HL-60/S4 (cell line): ENCODE results near the gene SYN1.
"Not testable (repeated sequence)": the region's sequence is repeated elsewhere in the genome, so short reads cannot be mapped to it uniquely, and the experiment has no call there.

Source experiments
- in situ Hi-C: fragments of 300-500 bp; cut with MboI; formaldehyde crosslinking; loops from 2 replicates; pipeline ENCODE4 v1.14.3; 2022; ENCODE audit warnings: low sequenced_read_pairs

SYN1 gene

DNA sequence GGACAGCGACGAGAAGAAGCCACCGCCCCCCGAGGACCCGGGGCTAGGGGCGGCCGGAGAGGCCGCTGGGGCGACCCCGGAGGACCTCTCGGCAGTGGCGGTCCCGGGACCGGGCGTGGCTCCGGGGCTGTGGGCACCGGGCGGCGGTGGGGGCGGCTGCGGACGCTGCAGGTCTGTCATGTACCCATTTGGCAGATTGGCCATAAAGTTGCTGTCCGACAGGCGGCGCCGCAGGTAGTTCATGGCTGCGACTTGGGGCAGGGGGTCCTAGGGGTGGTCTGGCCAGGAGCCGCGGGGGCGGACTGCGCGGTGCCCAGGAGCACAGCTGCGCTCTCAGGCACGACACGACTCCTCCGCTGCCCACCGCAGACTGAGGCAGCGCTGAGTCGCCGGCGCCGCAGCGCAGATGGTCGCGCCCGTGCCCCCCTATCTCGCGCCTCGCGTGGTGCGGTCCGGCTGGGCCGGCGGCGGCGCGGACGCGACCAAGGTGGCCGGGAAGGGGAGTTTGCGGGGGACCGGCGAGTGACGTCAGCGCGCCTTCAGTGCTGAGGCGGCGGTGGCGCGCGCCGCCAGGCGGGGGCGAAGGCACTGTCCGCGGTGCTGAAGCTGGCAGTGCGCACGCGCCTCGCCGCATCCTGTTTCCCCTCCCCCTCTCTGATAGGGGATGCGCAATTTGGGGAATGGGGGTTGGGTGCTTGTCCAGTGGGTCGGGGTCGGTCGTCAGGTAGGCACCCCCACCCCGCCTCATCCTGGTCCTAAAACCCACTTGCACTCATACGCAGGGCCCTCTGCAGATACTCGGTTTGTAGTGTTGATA is at the start of gene SYN1:
TSS of gene SYN1 (minus strand) at position 372 of the 817 bp plus-strand sequence. CDS start at position 243, 129 bp downstream.
- in situ Hi-C loops, result no loop called here

DNA sequence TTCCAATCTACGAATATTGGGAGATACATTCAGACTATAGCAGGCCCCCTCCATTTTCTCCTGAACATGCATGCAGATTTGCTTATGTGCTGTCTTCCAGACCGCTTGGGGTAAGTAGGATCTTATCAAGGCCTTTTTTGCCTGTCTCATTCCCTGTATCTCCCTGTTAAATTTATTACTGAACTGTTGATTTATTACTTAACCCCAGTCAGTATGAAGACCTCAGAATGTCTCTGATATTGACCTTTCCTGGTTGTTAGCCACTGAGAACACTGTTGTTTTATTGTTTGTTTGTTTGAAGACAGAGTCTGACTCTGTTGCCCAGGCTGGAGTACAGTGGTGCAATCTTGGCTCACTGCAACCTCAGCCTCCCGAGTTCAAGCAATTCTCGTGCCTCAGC is 46.1 kb upstream of the SYN1 start:
- in situ Hi-C loops, result not testable (repeated sequence)

DNA sequence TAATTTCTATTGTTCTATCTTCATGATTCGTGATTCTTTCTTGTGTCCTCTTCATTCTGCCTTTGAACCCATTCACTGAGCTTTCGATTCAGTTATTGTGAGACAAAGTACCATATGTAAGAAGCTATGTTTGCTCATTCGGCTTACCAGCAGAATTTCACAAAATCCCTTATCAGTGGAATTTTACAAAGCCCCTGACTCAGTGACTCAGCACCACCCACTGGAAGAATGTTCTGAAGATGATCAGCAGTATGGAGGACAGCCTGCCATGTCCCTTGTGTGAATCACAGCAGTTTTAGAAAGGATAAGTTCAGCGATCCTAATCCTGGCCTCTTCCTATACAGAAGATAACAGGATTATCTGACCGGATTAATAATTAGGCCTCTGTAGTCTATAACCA is 45.1 kb upstream of the SYN1 start:
- in situ Hi-C loops, result no loop called here

DNA sequence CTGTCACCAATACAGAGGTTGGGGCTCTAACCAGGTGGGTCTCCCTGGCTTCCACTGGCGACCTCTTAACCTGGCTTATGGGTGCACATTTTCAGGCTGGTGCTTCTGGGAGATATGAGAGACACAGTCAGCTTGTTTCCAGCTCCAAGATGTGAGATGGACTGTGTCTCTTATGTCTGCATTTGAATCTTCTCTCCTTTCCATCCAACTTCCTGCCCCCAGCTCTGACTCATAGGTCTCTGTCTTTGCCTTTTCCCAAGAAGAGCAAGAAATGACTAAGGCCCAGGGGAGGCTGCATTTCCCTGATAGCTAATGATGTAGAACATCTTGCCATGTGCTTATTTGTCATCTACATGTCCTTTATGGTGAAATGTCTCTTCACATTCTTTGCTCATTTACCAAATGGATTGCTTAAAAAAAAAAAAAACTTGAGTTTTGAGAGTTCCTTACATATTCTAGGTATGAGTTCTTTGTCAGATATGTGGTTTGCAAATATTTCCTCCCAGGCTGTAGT is 42.5 kb upstream of the SYN1 start:
- in situ Hi-C loops, result no loop called here

DNA sequence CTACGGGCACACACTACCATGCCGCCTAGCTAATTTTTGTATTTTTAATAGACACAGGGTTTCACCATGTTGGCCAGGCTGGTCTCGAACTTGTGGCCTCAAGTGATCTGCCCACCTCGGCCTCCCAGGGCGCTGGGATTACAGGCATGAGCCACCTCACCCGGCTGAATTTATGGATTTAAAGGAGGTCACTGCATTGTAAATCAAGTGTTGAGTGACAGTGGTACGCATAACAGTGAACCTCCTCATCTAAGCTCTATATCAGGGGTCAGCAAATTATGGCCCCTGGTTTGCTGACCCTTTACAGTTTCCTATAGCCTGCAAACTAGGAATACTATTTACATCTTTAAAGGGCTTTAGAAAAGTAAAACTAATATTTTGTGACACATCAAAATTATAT is 41.9 kb upstream of the SYN1 start:
- in situ Hi-C loops, result no loop called here

DNA sequence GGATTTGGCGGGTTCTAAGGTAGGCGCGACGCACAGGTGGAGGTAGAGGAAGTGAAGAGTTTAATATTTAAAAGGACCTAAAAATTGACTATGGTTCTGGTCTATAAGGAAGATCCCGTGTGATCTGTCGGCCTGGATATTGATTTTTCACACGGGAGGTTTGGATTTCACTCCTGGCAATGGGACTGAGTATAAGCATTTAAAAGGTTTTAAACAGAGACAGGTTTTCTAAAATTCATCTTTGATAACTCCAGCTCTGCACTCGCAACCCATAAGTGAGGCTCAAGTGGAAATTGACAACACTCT is 39.7 kb upstream of the SYN1 start:
- in situ Hi-C loops, result no loop called here

DNA sequence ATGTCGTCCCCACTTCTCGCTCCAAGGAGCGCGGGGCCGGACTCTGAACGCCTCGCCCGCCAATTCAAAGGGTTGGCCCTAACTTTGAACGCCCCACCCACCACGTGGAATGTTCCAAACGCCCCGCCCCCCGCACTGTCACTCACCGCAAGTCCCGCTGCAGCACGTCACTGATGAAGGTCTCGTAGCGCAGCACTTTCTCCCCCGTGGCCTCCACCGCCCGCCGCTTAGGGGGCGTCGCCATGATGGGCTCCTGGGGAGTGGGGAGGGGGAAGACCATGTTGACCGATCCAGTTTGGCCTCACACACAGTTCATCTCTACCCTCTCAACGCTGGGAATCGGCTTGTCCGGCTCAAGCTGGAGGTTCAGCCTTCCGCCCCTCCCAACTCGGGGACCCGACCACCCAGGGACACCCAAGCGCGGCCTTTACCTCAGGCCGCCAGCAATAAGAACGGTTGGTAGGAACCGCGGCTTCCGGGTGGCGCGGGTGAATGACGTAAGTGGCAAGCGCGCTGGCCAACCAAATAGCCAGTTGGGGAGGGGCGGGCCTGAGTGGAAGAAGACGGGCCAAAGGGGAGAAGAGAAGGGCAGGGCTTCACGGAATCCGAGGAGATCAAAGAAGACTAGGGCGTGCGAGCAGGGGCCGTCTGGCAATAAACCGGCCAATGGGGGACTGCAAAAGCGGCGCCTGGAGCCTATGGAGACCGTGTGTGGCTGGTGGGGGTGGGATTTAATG is 39.2 kb upstream of the SYN1 start, which contains the start of gene UXT:
TSS of gene UXT (minus strand) at position 497 of the 737 bp plus-strand sequence. CDS start at position 244, 253 bp downstream.
- in situ Hi-C loops, result no loop called here

DNA sequence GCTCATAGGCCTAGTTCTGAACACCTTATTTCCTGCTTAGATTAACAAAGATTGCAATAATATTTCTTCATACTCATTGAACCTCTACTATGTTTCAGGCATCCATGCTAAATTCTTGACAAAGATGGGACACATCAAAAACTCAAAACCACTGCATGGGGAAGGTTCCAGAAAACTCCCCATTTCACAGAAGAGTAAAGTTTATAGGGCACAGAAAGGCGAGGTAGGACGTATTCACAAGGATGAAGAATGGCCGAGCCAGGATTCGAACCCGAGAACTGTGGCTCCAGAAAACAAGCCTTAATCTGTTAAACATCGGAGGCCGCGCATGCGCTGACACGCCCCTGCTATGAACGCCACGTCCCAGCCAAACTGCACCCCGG is 38.6 kb upstream of the SYN1 start:
- in situ Hi-C loops, result no loop called here

DNA sequence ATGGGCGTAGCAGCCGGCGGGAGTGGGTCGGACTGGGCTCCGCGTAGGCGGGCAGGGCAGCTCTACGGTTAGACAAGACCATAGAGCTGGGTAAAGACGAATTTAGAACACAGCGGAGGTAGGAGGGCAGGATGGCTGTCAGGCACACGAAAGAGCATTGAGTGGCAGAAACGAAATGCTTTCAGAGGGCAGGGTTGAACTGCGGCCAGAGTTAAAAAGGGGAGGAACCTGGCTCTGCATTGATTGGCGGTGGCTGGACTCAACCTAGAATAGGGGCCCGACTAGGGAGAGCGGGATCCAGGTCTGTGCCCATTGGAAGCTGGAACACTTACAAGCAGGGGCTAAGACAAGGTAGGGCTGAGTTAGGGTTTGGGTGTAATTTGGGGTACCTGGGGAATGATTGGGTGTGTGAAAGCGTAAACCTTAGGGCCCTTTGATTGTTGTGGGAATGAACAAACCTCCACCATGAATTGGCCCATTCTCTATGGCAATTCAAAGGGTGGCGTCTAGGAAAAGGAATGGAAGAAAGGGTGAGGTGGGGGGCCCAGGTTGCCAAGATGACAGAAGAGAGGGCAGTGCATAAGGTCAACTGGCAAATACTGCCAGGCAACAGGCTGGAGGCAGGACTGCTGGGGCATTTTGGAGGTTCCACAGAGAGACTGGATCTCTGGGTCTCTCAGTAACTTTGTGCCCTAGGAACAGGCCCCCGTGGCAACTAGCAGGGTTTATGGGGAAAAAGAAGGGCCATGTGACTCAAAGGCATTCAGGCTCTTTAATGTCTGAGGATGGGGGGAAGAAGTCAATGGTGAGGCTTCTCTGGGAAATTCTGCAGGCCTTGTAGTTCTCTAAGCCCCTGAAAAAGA is 31.6 kb upstream of the SYN1 start:
- in situ Hi-C loops, result no loop called here

DNA sequence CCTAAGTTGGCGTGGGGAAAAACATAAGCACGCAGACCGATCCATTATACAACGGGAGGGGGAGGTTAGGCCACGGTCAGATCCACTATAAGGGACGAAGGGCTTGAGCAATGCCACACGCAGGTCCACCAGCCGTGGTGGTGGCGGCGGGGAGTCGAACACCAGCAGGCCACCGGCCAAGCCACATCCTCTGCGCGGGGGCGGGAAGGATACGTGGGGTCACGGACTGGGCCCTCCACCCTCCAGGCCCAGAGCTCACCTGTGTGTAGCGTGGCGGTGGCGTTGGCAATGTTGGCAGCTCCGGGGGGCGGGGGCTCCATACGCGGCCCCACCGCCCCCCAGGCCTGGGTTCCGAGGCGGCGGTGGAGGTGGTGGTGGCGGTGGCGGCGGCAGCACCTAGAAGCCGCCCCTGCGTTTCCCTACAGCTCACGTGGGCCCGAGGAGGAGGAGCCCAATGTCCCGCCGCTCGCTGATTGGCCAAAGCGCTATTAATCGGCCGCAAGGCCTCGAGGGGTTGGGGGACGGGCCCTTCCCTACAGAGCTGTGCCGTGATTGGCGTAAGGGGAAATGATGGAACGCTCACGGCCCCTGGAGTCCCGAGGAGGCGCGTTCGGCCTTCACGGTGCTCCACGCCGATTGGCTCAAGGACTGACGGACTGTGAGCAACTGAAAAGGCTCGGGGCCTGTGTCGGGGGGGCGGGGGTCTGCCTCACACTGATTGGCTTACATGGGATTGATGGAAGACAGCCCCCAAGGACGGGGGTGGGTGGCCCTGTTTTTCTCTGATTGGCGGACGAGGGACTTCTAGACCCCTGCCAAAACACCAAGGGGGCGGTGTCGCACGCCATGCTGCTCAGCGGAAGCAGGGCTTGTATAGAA is 30.7 kb upstream of the SYN1 start, which contains the start of gene ELK1:
TSS of gene ELK1 (minus strand) at position 400 of the 879 bp plus-strand sequence. CDS start 9,122 bp downstream, outside the sequence.
- in situ Hi-C loops, result no loop called here

DNA sequence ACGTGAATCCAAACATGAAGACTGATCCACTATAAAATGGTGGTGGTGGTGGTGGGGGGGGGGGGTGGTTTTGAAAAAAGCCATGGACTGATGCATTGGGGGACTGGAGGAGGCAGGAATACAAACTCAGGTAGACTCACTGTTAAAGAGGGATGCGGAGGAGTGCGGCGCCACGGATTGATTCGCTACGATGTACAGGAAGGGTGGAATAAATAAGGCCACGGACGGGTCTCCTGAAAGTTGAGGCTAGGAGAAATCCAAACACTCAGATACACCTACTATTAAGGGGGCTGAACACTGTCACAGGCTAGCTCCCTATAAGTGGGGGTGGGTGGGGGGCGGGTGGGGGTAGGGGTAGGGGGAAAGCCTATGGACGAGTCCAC is 30.1 kb upstream of the SYN1 start:
- in situ Hi-C loops, result loop anchor here (10.0 kb wide), 1 partner anchor 85 kb away; the partner anchor contains the start of gene ARAF

DNA sequence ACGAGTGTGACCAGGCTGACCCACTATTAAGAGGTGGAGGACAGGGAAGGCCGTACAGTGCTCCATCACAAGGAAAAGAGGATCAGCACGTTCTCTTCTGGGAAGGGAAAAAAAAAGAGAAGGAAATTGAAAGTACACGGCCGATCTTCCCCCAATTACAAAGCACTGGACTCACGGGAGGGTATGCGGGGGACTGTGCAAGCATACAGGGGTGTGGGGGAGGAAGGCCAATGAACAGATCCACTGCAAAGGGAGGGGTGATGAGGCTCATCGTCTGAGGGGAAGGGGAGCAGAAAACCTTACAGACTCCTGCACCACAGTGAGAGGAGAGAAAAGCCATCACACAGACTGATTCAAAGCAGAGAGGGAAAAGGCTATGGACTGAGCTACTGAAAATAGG is 29.6 kb upstream of the SYN1 start:
- in situ Hi-C loops, result loop anchor here (10.0 kb wide), 1 partner anchor 84 kb away; the partner anchor contains the start of gene ARAF

DNA sequence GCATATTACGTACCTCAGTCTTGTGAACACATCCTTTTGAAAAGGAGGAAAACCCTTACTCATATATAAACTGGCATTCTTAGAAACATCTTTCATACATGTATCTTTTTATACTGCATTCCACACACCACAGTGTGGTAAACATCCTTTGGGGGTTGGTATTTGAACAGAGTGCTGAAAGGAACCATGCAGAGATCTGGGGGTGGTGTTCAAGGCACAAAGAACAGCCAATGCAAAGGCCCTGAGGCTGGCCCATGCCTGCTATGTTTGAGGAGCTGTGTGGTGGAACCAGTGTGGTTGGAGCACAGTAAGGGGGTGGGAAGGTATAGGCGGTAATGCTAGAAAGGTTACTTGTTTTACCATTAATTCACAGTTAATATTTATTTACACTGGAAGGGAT is 28.7 kb upstream of the SYN1 start:
- in situ Hi-C loops, result loop anchor here (10.0 kb wide), 1 partner anchor 84 kb away; the partner anchor contains the start of gene ARAF

DNA sequence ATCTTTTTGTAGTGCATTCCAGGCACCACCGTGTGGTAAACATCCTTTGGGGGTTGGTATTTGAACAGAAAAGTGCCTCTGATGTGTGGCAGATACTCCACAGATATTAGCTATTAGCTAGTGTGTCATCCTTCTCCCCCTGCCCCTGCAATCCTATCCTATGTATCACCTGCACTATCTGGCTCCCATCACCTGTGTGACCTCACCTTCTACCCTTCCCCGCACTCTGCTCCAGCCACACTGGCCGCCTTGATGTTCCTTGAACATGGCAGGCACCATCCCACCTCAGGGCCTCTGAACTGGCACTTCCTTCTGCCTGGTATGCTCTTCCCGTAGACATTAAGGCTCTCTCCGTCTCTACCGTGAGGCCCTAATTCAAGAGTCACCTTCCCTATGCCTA is 27.0 kb upstream of the SYN1 start:
- in situ Hi-C loops, result loop anchor here (10.0 kb wide), 1 partner anchor 82 kb away; the partner anchor contains the start of gene ARAF

DNA sequence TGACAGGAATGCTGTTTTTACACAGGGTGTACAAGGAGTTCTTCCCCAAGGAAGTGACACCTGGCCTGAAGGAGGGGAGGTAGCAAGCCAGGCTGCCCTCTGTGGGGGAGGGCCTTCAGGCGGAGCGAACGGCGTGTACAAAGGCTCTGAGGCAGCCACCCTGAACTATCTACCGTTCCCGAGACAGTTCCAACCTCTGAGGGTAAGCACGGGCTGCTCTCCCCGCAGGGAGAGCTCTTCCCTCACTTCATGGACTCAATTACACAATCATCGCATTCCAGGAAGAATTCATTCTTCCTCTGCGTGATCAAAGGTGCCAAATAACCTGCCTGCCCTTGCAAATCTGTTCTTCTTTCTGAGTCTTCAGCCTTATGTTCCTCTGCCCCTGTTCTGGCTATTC is 25.9 kb upstream of the SYN1 start:
- in situ Hi-C loops, result loop anchor here (10.0 kb wide), 1 partner anchor 81 kb away; the partner anchor contains the start of gene ARAF

DNA sequence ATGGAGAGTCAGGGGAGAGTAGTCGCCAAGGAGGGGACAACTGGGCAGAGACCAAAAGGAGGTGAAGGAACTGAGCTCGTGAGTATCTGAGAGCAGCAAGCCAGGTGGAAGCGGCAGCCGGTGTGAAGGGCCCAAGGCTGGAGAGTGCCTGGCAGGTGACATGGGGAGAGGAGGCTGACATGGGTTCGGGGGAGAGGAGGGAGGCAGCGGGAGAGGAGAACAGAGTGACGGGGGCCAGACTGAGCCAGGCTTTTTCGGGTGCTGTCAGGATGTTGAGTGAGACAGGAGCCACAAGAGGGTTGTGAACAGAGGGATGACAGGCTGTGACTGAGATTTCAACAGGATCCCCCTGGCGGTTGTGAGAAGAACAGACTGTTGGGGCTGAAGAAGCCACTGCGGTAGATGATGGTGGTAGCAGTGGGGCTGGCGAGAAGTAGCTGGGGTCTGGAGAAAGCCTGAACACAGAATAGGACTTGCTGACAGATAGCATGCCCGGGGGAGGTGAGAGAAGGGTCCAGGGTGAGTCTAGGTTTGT is 25.0 kb upstream of the SYN1 start:
- in situ Hi-C loops, result loop anchor here (10.0 kb wide), 1 partner anchor 80 kb away; the partner anchor contains the start of gene ARAF

DNA sequence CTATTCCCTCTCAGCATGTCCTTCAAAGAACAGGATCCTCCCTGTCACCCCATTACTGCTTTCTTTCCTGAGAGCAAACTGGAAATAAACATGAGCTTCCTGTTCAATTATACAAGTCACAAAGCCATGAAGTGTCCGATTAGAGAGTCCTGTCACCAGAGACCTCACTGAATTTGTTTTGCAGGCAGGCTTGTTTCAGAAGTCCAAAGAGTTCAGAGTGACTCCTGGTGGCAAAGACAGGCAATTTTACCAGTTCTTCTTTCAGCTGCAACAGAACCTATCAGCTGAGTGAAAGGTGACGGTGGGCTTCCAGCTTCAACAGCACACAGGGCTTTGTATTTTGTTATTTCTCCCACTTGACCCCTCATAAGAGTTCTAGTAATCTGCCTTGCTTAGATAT is 24.3 kb upstream of the SYN1 start:
- in situ Hi-C loops, result loop anchor here (10.0 kb wide), 1 partner anchor 79 kb away; the partner anchor contains the start of gene ARAF

DNA sequence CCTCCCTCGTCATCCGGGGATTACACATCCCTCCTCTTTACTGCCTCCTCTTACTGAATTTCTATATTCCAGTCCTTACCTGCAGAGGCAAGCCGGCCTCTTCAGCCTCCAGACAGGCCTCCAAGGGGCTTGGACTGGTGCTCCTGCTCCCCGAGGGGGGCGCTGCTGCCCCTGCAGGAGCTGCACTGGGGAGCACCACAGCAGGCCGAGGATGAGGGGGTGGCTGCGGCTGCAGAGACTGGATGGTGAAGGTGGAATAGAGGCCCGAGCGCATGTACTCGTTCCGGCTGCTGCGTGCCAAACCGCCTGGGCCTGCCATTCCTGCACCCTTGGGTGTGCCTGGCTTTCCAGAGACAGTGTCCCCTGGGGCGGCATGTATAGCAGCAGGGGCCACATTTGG is 19.2 kb upstream of the SYN1 start:
- in situ Hi-C loops, result no loop called here

DNA sequence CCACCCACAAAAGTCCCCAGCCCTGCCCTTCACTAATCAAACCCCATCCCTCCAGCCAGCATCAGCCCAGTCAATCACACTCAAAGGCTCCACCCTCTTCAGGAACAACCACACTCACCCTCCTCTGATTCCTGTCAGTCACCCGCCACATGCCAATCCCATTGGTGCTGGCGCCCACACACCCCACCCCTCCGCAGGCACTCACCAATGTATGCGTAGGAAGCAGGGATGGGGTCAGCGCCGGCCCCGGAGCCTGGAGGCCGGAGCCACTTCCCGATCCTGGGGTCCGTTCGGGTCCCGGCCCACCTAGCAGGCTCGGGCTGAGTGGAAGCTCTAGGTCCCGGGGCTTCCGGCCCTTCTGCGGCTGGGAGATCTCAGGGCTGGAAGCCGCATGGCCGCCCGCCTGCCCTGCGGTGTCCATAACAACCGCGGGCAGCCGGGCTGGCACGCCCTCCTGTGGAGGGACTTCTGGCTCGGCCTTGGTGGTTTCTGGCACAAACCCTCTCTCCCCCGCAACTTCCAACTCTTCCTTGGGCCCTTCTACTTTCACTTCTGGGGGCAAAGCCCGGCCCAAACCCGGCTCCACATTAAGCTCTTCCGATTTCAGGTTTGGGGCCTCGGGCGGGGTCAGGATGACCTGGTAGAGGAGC is 18.0 kb upstream of the SYN1 start:
- in situ Hi-C loops, result no loop called here
